IMR-90 (cell line): ENCODE results near the gene GRB10. TPM values are rescaled to one million over a fixed set of nuclear protein-coding genes. Genes with fewer than 3 reads are reported as not detected.

Experiments used
- ATAC-seq: fragments of 200-7000 bp; cut with Tn5 transposase; 2 replicates; pipeline ENCODE4 v1.9.1; 2020; ENCODE audit warnings: low read depth, mild to moderate bottlenecking, moderate library complexity
- BruUV-seq: library from RNA; stranded (reverse); fragments of 400-500 nt; replicated peaks from 2 replicates; lab custom pipeline; 2021; lab: Mats Ljungman, UMichigan
- CTCF ChIA-PET: fragments of 300-600 bp; formaldehyde crosslinking; extraction: SDS; loops from one replicate; lab custom pipeline; 2021; ENCODE audit warnings: antibody characterized with exemption; lab: Yijun Ruan, JAX
- POLR2A ChIA-PET: fragments of 300-600 bp; sonication (Branson Sonifier 250); formaldehyde crosslinking; loops from one replicate; lab custom pipeline; 2022; ENCODE audit warnings: antibody characterized with exemption; ENCODE audit not compliant: unreplicated experiment; lab: Charles Lee
- DNase-seq: peaks from one replicate; pipeline ENCODE4 v3.0.0; 2013
- H2AFZ ChIP-seq: replicated peaks from 2 replicates; pipeline ENCODE3; 2013; ENCODE audit warnings: low read length, mild to moderate bottlenecking; ENCODE audit not compliant: poor library complexity
- H2AK5ac ChIP-seq: 2 replicates; pipeline ENCODE4 v1.6.1; 2013; ENCODE audit warnings: low read depth, low read length, inconsistent platforms
- H2AK9ac ChIP-seq: replicated peaks from 2 replicates; pipeline ENCODE3; 2013; ENCODE audit warnings: mild to moderate bottlenecking, low read depth, low read length, moderate library complexity; ENCODE audit not compliant: poor library complexity
- H2BK120ac ChIP-seq: 2 replicates; pipeline ENCODE4 v1.6.1; 2013; ENCODE audit warnings: low read depth, low read length, inconsistent platforms
- H2BK15ac ChIP-seq: 3 replicates; pipeline ENCODE4 v1.6.1; 2013; ENCODE audit warnings: low read depth, low read length, inconsistent platforms
- H2BK20ac ChIP-seq: 2 replicates; pipeline ENCODE4 v1.6.1; 2013; ENCODE audit warnings: low read depth, mild to moderate bottlenecking, inconsistent platforms, low read length, moderate library complexity
- H2BK5ac ChIP-seq: 2 replicates; pipeline ENCODE4 v1.6.1; 2013; ENCODE audit warnings: mild to moderate bottlenecking, low read depth, low read length, inconsistent platforms; ENCODE audit not compliant: poor library complexity, severe bottlenecking
- H3K14ac ChIP-seq: replicated peaks from 2 replicates; pipeline ENCODE4 v1.6.1; 2013; ENCODE audit warnings: low read depth, low read length, inconsistent platforms
- H3K18ac ChIP-seq: 2 replicates; pipeline ENCODE4 v1.6.1; 2013; ENCODE audit warnings: low read depth, low read length, control low read depth
- H3K23ac ChIP-seq: 2 replicates; pipeline ENCODE4 v1.6.1; 2013; ENCODE audit warnings: low read depth, low read length, inconsistent platforms
- H3K27ac ChIP-seq: 2 replicates; pipeline ENCODE4 v1.5.1; 2013; ENCODE audit warnings: mild to moderate bottlenecking, control low read depth, low read length; ENCODE audit not compliant: insufficient read depth
- H3K27me3 ChIP-seq: 2 replicates; pipeline ENCODE4 v1.6.1; 2013; ENCODE audit warnings: low read length; ENCODE audit not compliant: control insufficient read depth, insufficient read depth
- H3K36me3 ChIP-seq: 2 replicates; pipeline ENCODE4 v1.6.1; 2013; ENCODE audit warnings: low read length, mixed read lengths; ENCODE audit not compliant: control insufficient read depth, insufficient read depth
- H3K4ac ChIP-seq: 2 replicates; pipeline ENCODE4 v1.6.1; 2013; ENCODE audit warnings: low read depth, low read length, inconsistent platforms
- H3K4me1 ChIP-seq: 2 replicates; pipeline ENCODE4 v1.6.1; 2013; ENCODE audit warnings: low read length, mixed read lengths; ENCODE audit not compliant: control insufficient read depth, insufficient read depth
- H3K4me2 ChIP-seq: 2 replicates; pipeline ENCODE4 v1.6.1; 2013; ENCODE audit warnings: low read depth, mild to moderate bottlenecking, control low read depth, low read length, moderate library complexity
- H3K4me3 ChIP-seq: 2 replicates; pipeline ENCODE4 v1.5.1; 2013; ENCODE audit warnings: low read depth, mild to moderate bottlenecking, control low read depth, low read length, moderate library complexity; ENCODE audit not compliant: insufficient read depth
- H3K56ac ChIP-seq: 2 replicates; pipeline ENCODE4 v1.6.1; 2013; ENCODE audit warnings: low read length, inconsistent platforms; ENCODE audit not compliant: insufficient read depth; ENCODE audit errors: extremely low read depth
- H3K79me1 ChIP-seq, 2 experiments: 2 replicates each; pipeline ENCODE4 v1.6.1; 2013; ENCODE audit warnings: low read length in 2 of 2, inconsistent platforms in 1 of 2, low read depth in 1 of 2
- H3K9ac ChIP-seq: 2 replicates; pipeline ENCODE4 v1.6.1; 2013; ENCODE audit warnings: low read depth, low read length, control low read depth
- H3K9me1 ChIP-seq: 2 replicates; pipeline ENCODE4 v1.6.1; 2013; ENCODE audit warnings: low read length, inconsistent platforms; ENCODE audit not compliant: insufficient read depth
- H3K9me3 ChIP-seq: 2 replicates; pipeline ENCODE4 v1.6.1; 2013; ENCODE audit warnings: low read length; ENCODE audit not compliant: control insufficient read depth, insufficient read depth
- H4K20me1 ChIP-seq: 2 replicates; pipeline ENCODE4 v1.6.1; 2013; ENCODE audit warnings: low read length, inconsistent platforms; ENCODE audit not compliant: insufficient read depth
- H4K5ac ChIP-seq: 2 replicates; pipeline ENCODE4 v1.6.1; 2013; ENCODE audit warnings: mild to moderate bottlenecking, low read depth, low read length, control low read depth
- H4K8ac ChIP-seq, 2 experiments: 2 replicates each; pipeline ENCODE4 v1.6.1; 2013; ENCODE audit warnings: low read depth in 2 of 2, low read length in 2 of 2, control low read depth in 1 of 2, inconsistent platforms in 1 of 2
- H4K91ac ChIP-seq: 2 replicates; pipeline ENCODE4 v1.6.1; 2013; ENCODE audit warnings: low read depth, low read length, inconsistent platforms; ENCODE audit not compliant: insufficient read depth
- BHLHE40 ChIP-seq: fragments of 150-350 bp; IDR thresholded peaks from 2 replicates; pipeline ENCODE4 v1.6.1; 2016; ENCODE audit warnings: mild to moderate bottlenecking, low read depth, low read length
- WGBS, 2 experiments: methylation state at CpG; one replicate each; pipeline versions ENCODE4 v1.1.5 to v1.1.7; 2013; ENCODE audit warnings: missing lambda C conversion rate in 2 of 2; ENCODE audit not compliant: insufficient read length in 1 of 2; ENCODE audit errors: extremely low coverage in 2 of 2; 5-methylcytosine and 5-hydroxymethylcytosine counted together
- dilution Hi-C: fragments of 300-500 bp; cut with HindIII; formaldehyde crosslinking; loops from one replicate; pipeline ENCODE4 v1.14.3; 2018; ENCODE audit warnings: low sequenced_read_pairs; ENCODE audit not compliant: unreplicated experiment
- in situ Hi-C: fragments of 300-500 bp; cut with MboI; formaldehyde crosslinking; loops from 3 replicates; pipeline ENCODE4 v1.14.3; 2019; ENCODE audit warnings: low sequenced_read_pairs, inconsistent platforms, mixed read lengths
- intact Hi-C: fragments of 100-400 bp; cut with micrococcal nuclease; formaldehyde crosslinking; loops from 2 replicates; pipeline ENCODE4 v1.10.0; 2022
- polyA plus RNA-seq, 3 experiments: library from polyadenylated mRNA; depleted of rRNA; stranded (reverse); fragments of >200 nt; gene quantifications; 2 replicates each; pipeline ENCODE4 v1.2.3, GENCODE V29; 2012; ENCODE audit warnings: low replicate concordance in 1 of 3
- total RNA-seq: library from RNA; depleted of rRNA; stranded (reverse); fragments of >200 nt; gene quantifications from 2 replicates; pipeline ENCODE4 v1.2.3, GENCODE V29; 2012

Gene GRB10
- total and polyA plus RNA-seq, 2 of the 4 experiments (the other 2 are of a cell fraction) = 6.3 to 15.1 TPM

GRCh38 chr7:50749896-50750295 lies 32.8 kb downstream of the GRB10 start:
- POLR2A ChIA-PET = no interaction called here
- 80% methylated on average over 1 of the region's 3 CpGs; no CpG with 5 or more reads in 1 of the 2 experiments for whole genome bisulfite sequencing, 2 experiments

More at GRCh38 chr7:50749896-50750295, 32.8 kb downstream of the GRB10 start:
- H3K18ac ChIP-seq = no peak overlapping the region
- H4K5ac ChIP-seq = no peak overlapping the region
- H3K4ac ChIP-seq = no peak overlapping the region
- no peak overlapping the region for H2AK9ac ChIP-seq
- H3K36me3 ChIP-seq = peaks cover 7% of the 10 kb centered on the region; the same call in 1 of the 2 replicates
- no peaks in the 10 kb centered on the region for H3K27me3 ChIP-seq
- H4K8ac ChIP-seq = no peak overlapping the region
- no peak overlapping the region for H3K14ac ChIP-seq
- H3K27ac ChIP-seq = no peak overlapping the region
- no peak overlapping the region for H3K56ac ChIP-seq
- no peak overlapping the region for H2AK5ac ChIP-seq
- ATAC-seq (no peak), DNase-seq (no peak)
- no peak overlapping the region for H2BK20ac ChIP-seq
- in situ Hi-C loops (no loop called here), dilution Hi-C loops (no loop called here), intact Hi-C loops (no loop called here)
- H4K20me1 ChIP-seq = peaks cover 34% of the 10 kb centered on the region
- H3K23ac ChIP-seq = no peak overlapping the region
- no peak overlapping the region for H4K91ac ChIP-seq
- no peaks in the 10 kb centered on the region for H3K4me1 ChIP-seq
- H2BK120ac ChIP-seq = no peak overlapping the region
- peaks cover 17 to 57% of the 10 kb centered on the region in 2 experiments for H3K79me1 ChIP-seq
- CTCF ChIA-PET = no interaction called here
- no peak overlapping the region for H2AFZ ChIP-seq
- no peak overlapping the region for H2BK5ac ChIP-seq
- H3K9me3 ChIP-seq = no peaks in the 10 kb centered on the region
- no peak overlapping the region for H2BK15ac ChIP-seq
- H3K9ac ChIP-seq = no peak overlapping the region
- TF ChIP-seq BHLHE40 = no peak
- no TSS peak for BruUV-seq
- H3K4me2 ChIP-seq = no peak overlapping the region
- H3K4me3 ChIP-seq = no peak overlapping the region
- peaks cover 11% of the 10 kb centered on the region; the same call in 1 of the 2 replicates for H3K9me1 ChIP-seq
